ENCODE data around the gene ATAD5. TPM values are rescaled to one million over a fixed set of nuclear protein-coding genes. Genes with fewer than 3 reads are reported as not detected.

ATAD5 gene
- total RNA-seq, 1 donor: 10.4 TPM

DNA sequence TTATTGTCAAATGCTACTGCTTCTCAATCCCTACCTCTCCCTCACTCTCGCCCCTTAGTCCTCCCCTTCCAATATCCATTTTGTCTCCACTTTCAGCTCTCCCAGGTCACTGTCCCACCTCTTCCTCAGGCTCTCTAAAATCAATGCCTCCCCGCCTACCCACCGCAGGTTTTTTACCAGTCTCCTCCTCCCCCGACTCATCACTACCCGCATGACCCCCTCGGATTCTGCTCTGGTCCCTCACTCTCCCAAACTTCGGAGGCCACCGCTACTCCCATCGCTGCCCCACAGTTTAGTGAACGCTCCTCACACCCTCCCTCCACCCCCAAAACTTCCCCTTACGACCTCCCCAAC, 7.8 kb upstream of the ATAD5 start:
- no peak for TF ChIP-seq CTCF (IDR thresholded peaks at IDR 0.05; ENCODE audit: insufficient read depth, low read length)
- peak overlapping the region; percentile 90 for H3K4me3 ChIP-seq (ENCODE audit: low read depth, low read length)
- DNase-seq (ENCODE audit: low read depth): no peak

- peak; percentile 43 for TF ChIP-seq CTCF (IDR thresholded peaks at IDR 0.05; ENCODE audit: insufficient read depth, low read length)
- peak within 1 kb of the TSS; percentile 90 for H3K4me3 ChIP-seq (ENCODE audit: low read depth, low read length)
- peak; percentile 83 for DNase-seq (ENCODE audit: low read depth)
Observed at GRCh38 chr17:30824356-30825145, 7.2 kb upstream of the ATAD5 start, which contains the start of gene CRLF3. Gene CRLF3 (minus strand): TSS chr17:30824692. CDS start chr17:30824651, 41 bp downstream.

- no peak overlapping the region for H3K4me3 ChIP-seq (ENCODE audit: low read depth, low read length)
- TF ChIP-seq CTCF (IDR thresholded peaks at IDR 0.05; ENCODE audit: insufficient read depth, low read length): no peak
- DNase-seq (ENCODE audit: low read depth): no peak
Observed at GRCh38 chr17:30827082-30827481, 4.7 kb upstream of the ATAD5 start.

DNA sequence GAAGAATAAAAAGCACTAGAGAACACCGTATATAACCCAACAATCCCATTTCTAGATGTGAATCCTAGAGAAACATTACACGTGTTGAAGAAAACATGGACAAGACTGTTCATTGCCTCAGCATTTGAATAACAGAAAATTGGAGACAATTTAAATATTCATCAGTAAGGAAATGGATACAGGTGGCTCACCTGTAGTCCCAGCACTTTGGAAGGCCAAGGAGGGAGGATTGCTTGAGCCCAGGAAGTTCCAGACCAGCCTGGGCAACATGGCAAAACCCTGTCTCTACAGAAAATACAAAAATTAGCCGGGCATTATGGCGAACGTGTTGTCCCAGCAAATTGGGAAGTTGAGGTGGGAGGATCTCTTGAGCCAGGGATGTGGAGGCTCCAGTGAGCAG, 2.7 kb upstream of the ATAD5 start:
- TF ChIP-seq CTCF (IDR thresholded peaks at IDR 0.05; ENCODE audit: insufficient read depth, low read length): no peak
- no peak overlapping the region for H3K4me3 ChIP-seq (ENCODE audit: low read depth, low read length)
- DNase-seq (ENCODE audit: low read depth): no peak

DNA sequence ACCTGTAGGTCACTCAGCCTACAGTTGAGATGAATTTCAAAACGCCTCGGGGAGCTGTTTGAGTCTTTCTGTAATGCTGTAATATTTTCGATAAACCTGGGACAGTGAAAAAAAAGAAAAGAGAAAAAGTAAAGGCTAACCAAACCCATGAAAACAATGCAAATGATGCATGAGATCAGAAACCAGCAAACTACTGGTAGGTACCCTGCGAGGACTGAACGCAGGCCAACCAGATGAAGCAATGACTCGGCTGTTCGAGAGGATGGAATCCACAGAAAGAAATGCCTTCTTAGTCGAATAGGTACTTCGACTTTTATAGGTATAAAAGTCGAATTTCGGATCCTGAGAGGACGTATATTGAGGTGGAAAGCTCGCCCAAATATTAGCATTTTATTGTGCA, 509 bp upstream of the ATAD5 start:
- DNase-seq (ENCODE audit: low read depth): peak; percentile 23
- peak overlapping the region; percentile 97 for H3K4me3 ChIP-seq (ENCODE audit: low read depth, low read length)
- TF ChIP-seq CTCF (IDR thresholded peaks at IDR 0.05; ENCODE audit: insufficient read depth, low read length): no peak

DNA sequence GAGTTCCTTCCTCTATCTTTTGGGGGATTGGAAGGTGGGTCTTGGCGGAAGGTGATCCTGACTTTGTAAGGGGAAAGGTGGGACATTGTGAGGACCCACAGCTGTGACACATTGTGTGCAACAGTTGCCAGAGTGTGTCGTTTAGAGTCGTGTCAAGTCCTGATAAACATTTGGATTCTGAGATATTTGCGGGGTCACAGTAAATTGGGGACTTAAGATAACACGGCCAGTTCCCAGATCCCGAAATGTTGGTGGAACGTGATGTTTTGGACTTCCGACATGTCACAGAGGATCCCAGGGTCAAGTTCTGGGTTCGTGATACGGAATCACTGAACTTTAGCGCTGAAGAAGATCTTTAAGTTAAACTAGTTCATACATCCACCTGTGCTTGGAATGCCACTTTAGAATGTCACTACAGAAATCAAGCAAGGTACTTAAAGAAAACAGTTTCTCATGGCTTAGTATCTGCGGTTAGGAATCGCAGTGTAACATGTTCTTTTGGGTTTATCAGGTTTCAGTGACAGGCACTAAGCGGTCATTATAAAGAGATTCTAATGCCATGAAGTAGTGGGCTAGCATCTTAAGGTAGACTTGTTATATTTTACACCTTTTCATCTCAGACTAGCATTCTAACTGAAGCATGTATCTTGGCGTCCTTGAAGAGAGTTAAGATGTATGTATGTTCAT, 815 bp downstream of the ATAD5 start:
- peak overlapping the region; percentile 97 for H3K4me3 ChIP-seq (ENCODE audit: low read depth, low read length)
- no peak for TF ChIP-seq CTCF (IDR thresholded peaks at IDR 0.05; ENCODE audit: insufficient read depth, low read length)
- no peak for DNase-seq (ENCODE audit: low read depth)

All from fibroblast of the aortic adventitia (primary cell).